SJCRH30 (cell line): ENCODE results near the gene ST6GALNAC2. TPM values are rescaled to one million over a fixed set of nuclear protein-coding genes. Genes with fewer than 3 reads are reported as not detected.
"Not testable (repeated sequence)": the region's sequence is repeated elsewhere in the genome, so short reads cannot be mapped to it uniquely, and the experiment has no call there.

ENCODE experiments used
- DNase-seq, 2 experiments: peaks; one replicate each; pipeline ENCODE4 v3.0.0-alpha.2; 2015 to 2020
- H3K27ac ChIP-seq: fragments of 250-450 bp; sonication (Bioruptor Pico); 2 replicates; pipeline ENCODE4 v1.5.1; 2020; ENCODE audit warnings: mild to moderate bottlenecking, moderate library complexity
- H3K27me3 ChIP-seq: fragments of 250-450 bp; sonication (Bioruptor Pico); 2 replicates; pipeline ENCODE4 v1.5.1; 2020; ENCODE audit warnings: mild to moderate bottlenecking, moderate library complexity
- H3K36me3 ChIP-seq: fragments of 250-450 bp; sonication (Bioruptor Pico); 2 replicates; pipeline ENCODE4 v1.5.1; 2020; ENCODE audit warnings: mild to moderate bottlenecking, moderate library complexity
- H3K4me1 ChIP-seq: fragments of 250-450 bp; sonication (Bioruptor Pico); 2 replicates; pipeline ENCODE4 v1.5.1; 2020; ENCODE audit warnings: mild to moderate bottlenecking, moderate library complexity
- H3K4me3 ChIP-seq: fragments of 250-450 bp; sonication (Bioruptor Pico); 2 replicates; pipeline ENCODE4 v1.5.1; 2020; ENCODE audit warnings: mild to moderate bottlenecking, moderate library complexity
- H3K9me3 ChIP-seq: fragments of 250-450 bp; sonication (Bioruptor Pico); replicated peaks from 2 replicates; pipeline ENCODE4 v1.5.1; 2020; ENCODE audit warnings: mild to moderate bottlenecking, moderate library complexity
- total RNA-seq: library from RNA; depleted of rRNA; stranded (reverse); fragments of >200 nt; shearing (Covaris generic); gene quantifications from 2 replicates; pipeline ENCODE4 v1.2.3, GENCODE V29; 2014

The ST6GALNAC2 gene
- total RNA-seq, 1 experiment from 2014 or later, result not detected

- Histone ChIP-seq H3K27ac (peak overlapping the region; percentile 44), H3K4me1 (peaks cover 39% of the 10 kb centered on the region), H3K27me3 (peaks cover 6% of the 10 kb centered on the region), H3K9me3 (no peaks in the 10 kb centered on the region), H3K4me3 (peak overlapping the region; percentile 33), H3K36me3 (no peaks in the 10 kb centered on the region)
- DNase-seq, result peak; percentile 84 to 85
These were observed 56.2 kb downstream of the ST6GALNAC2 start for GRCh38 chr17:76529224-76530094.

GRCh38 chr17:76528528-76529223, 57.0 kb downstream of the ST6GALNAC2 start:
- no peak for DNase-seq
- Histone ChIP-seq H3K36me3 (no peaks in the 10 kb centered on the region), H3K27ac (no peak overlapping the region), H3K4me3 (peak overlapping the region; percentile 20; the same call in 1 of the 2 replicates), H3K9me3 (no peaks in the 10 kb centered on the region), H3K4me1 (peaks cover 40% of the 10 kb centered on the region), H3K27me3 (peaks cover 7% of the 10 kb centered on the region)

GRCh38 chr17:76528156-76528527, 57.5 kb downstream of the ST6GALNAC2 start:
- H3K27ac ChIP-seq, result no peak overlapping the region
- peaks cover 40% of the 10 kb centered on the region for H3K4me1 ChIP-seq
- H3K27me3 ChIP-seq, result peaks cover 7% of the 10 kb centered on the region
- peak; percentile 57 to 67 for DNase-seq
- H3K9me3 ChIP-seq, result no peaks in the 10 kb centered on the region
- H3K4me3 ChIP-seq, result peak overlapping the region; percentile 20
- H3K36me3 ChIP-seq, result no peaks in the 10 kb centered on the region

- peak; percentile 87 to 90 for DNase-seq
- Histone ChIP-seq H3K4me3 (peak overlapping the region; percentile 20), H3K27me3 (peaks cover 7% of the 10 kb centered on the region), H3K9me3 (no peaks in the 10 kb centered on the region), H3K36me3 (no peaks in the 10 kb centered on the region), H3K27ac (no peak overlapping the region), H3K4me1 (peaks cover 40% of the 10 kb centered on the region)
These were observed 58.1 kb downstream of the ST6GALNAC2 start for GRCh38 chr17:76527430-76528111.

GRCh38 chr17:76527016-76527415, 58.6 kb downstream of the ST6GALNAC2 start:
- peaks cover 40% of the 10 kb centered on the region for H3K4me1 ChIP-seq
- H3K27me3 ChIP-seq, DNase-seq, H3K9me3 ChIP-seq, H3K4me3 ChIP-seq, H3K27ac ChIP-seq, H3K36me3 ChIP-seq: not testable (repeated sequence)

GRCh38 chr17:76525513-76525833, 60.2 kb downstream of the ST6GALNAC2 start:
- not testable (repeated sequence) for DNase-seq, H3K36me3 ChIP-seq, H3K27ac ChIP-seq, H3K9me3 ChIP-seq, H3K4me3 ChIP-seq
- Histone ChIP-seq H3K27me3 (peaks cover 25% of the 10 kb centered on the region), H3K4me1 (peaks cover 32% of the 10 kb centered on the region)

GRCh38 chr17:76524598-76525512, 60.8 kb downstream of the ST6GALNAC2 start:
- Histone ChIP-seq H3K9me3 (no peaks in the 10 kb centered on the region), H3K4me3 (no peak overlapping the region), H3K4me1 (peaks cover 25% of the 10 kb centered on the region), H3K36me3 (no peaks in the 10 kb centered on the region), H3K27me3 (peaks cover 27% of the 10 kb centered on the region), H3K27ac (no peak overlapping the region)
- DNase-seq, result peak in 1 of 2 experiments; percentile 48

- peak; percentile 77 to 89 for DNase-seq
- no peak overlapping the region for H3K4me3 ChIP-seq
- H3K36me3 ChIP-seq, result no peaks in the 10 kb centered on the region
- H3K4me1 ChIP-seq, result peaks cover 13% of the 10 kb centered on the region
- peaks cover 32% of the 10 kb centered on the region for H3K27me3 ChIP-seq
- no peaks in the 10 kb centered on the region for H3K9me3 ChIP-seq
- no peak overlapping the region for H3K27ac ChIP-seq
These were observed 62.3 kb downstream of the ST6GALNAC2 start for GRCh38 chr17:76523084-76524037.

GRCh38 chr17:76521683-76522082, 64.0 kb downstream of the ST6GALNAC2 start:
- H3K27ac ChIP-seq, H3K4me3 ChIP-seq, DNase-seq, H3K9me3 ChIP-seq, H3K36me3 ChIP-seq, H3K4me1 ChIP-seq: not testable (repeated sequence)
- peaks cover 38% of the 10 kb centered on the region for H3K27me3 ChIP-seq

GRCh38 chr17:76521262-76521661, 64.4 kb downstream of the ST6GALNAC2 start:
- Histone ChIP-seq H3K27me3 (peaks cover 38% of the 10 kb centered on the region), H3K4me1 (peaks cover 10% of the 10 kb centered on the region), H3K4me3 (no peak overlapping the region), H3K9me3 (no peaks in the 10 kb centered on the region), H3K36me3 (no peaks in the 10 kb centered on the region), H3K27ac (no peak overlapping the region)
- no peak for DNase-seq

- peaks cover 31% of the 10 kb centered on the region for H3K27me3 ChIP-seq
- no peak overlapping the region for H3K4me3 ChIP-seq
- H3K27ac ChIP-seq, result no peak overlapping the region
- no peaks in the 10 kb centered on the region for H3K36me3 ChIP-seq
- no peaks in the 10 kb centered on the region for H3K9me3 ChIP-seq
- no peak for DNase-seq
- no peaks in the 10 kb centered on the region for H3K4me1 ChIP-seq
These were observed 66.4 kb downstream of the ST6GALNAC2 start for GRCh38 chr17:76519048-76519966.

- H3K27me3 ChIP-seq, result peaks cover 35% of the 10 kb centered on the region
- H3K9me3 ChIP-seq, result no peaks in the 10 kb centered on the region
- H3K36me3 ChIP-seq, result no peaks in the 10 kb centered on the region
- no peak overlapping the region for H3K4me3 ChIP-seq
- no peak for DNase-seq
- no peak overlapping the region for H3K27ac ChIP-seq
- no peaks in the 10 kb centered on the region for H3K4me1 ChIP-seq
These were observed 68.0 kb downstream of the ST6GALNAC2 start for GRCh38 chr17:76517638-76518038.
